Activated naive CD4-positive, alpha-beta T cell treated with Interleukin-2 at 50 U/mL for 16 hours (primary cell): ENCODE data around the gene SLC4A11.
A peak's percentile ranks its signal among the peaks of the same experiment; 100 is the strongest.

ENCODE experiments used
- DNase-seq: peaks from one replicate; pipeline ENCODE4 v3.0.0-alpha.2; 2020

Gene SLC4A11

GRCh38 chr20:3245711-3246110 is 6.7 kb upstream of the SLC4A11 start:
- no peak for DNase-seq

- no peak for DNase-seq
Measured at GRCh38 chr20:3245156-3245555, 6.2 kb upstream of the SLC4A11 start.

- no peak for DNase-seq
Measured at GRCh38 chr20:3244613-3245012, 5.6 kb upstream of the SLC4A11 start.

- DNase-seq = no peak
Measured at GRCh38 chr20:3243718-3244358, 4.8 kb upstream of the SLC4A11 start.

GRCh38 chr20:3242172-3242692 is 3.2 kb upstream of the SLC4A11 start:
- no peak for DNase-seq

GRCh38 chr20:3240776-3241363 is 1.9 kb upstream of the SLC4A11 start:
- DNase-seq = no peak

- DNase-seq = peak; percentile 11
Measured at GRCh38 chr20:3239867-3240775, 1.1 kb upstream of the SLC4A11 start.

- DNase-seq = peak; percentile 61
Measured at GRCh38 chr20:3238616-3239025, 369 bp downstream of the SLC4A11 start.

- peak; percentile 13 for DNase-seq
Measured at GRCh38 chr20:3237958-3238615, 903 bp downstream of the SLC4A11 start.

- no peak for DNase-seq
Measured at GRCh38 chr20:3237011-3237957, 1.7 kb downstream of the SLC4A11 start.

- DNase-seq = no peak
Measured at GRCh38 chr20:3235666-3236324, 3.2 kb downstream of the SLC4A11 start.

GRCh38 chr20:3233991-3234498 is 4.9 kb downstream of the SLC4A11 start:
- no peak for DNase-seq

- no peak for DNase-seq
Measured at GRCh38 chr20:3233131-3233990, 5.6 kb downstream of the SLC4A11 start.

GRCh38 chr20:3231889-3232588 is 7.0 kb downstream of the SLC4A11 start:
- no peak for DNase-seq

GRCh38 chr20:3231116-3231515 is 7.9 kb downstream of the SLC4A11 start:
- no peak for DNase-seq

GRCh38 chr20:3229798-3230197 is 9.2 kb downstream of the SLC4A11 start:
- DNase-seq = no peak

- no peak for DNase-seq
Measured at GRCh38 chr20:3229158-3229557, 9.8 kb downstream of the SLC4A11 start.

GRCh38 chr20:3228750-3229032 is 10.3 kb downstream of the SLC4A11 start:
- no peak for DNase-seq

- no peak for DNase-seq
Measured at GRCh38 chr20:3227936-3228749, 10.8 kb downstream of the SLC4A11 start.
